Activated CD8-positive, alpha-beta memory T cell treated with anti-CD3 and anti-CD28 coated beads, Interleukin-2, amount 50 U/mL, for 24 hours (primary cell): ENCODE results near the gene BTBD9.

Source experiments
- DNase-seq: peaks from one replicate; pipeline ENCODE4 v3.0.0-alpha.2; 2020; ENCODE audit errors: extremely low read depth

The BTBD9 gene

DNA sequence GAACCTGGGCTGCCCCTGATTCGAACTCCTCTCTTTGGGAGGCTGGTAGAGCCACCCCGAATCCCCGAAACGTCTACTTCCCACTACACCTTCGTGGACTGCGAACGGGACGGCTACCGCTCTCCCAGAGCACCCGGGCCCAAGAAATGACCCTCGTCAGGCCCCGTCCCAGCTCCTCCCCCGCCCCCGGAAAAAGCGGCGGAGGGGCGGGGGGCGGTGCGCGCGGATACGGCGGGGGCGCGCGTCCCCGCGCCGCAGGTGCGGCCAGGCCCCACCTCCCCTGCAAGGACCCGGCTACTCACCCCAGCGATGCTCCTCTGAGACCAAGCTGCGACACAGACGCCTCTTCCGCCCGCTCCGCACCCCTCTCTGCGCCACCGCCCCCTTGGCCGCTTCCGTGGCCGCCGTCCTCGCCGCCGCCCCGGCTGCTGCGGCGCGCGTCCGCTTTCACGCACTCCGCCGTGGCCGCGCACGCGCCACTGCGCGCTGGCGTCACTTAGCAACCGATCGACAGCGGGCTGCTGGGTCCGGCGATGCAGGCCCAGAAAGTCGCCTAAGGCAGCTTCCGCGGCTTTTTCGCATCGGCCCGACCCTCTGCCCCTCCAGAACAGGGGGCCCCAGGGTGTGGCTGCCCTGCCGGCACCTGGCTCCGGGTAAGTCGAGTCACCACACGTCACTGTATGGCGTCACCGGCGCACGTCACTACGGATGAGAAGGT, at the start of gene BTBD9:
Gene BTBD9 (minus strand): TSS at position 432 of the 718 bp plus-strand sequence.
- DNase-seq: peak; percentile 40

DNA sequence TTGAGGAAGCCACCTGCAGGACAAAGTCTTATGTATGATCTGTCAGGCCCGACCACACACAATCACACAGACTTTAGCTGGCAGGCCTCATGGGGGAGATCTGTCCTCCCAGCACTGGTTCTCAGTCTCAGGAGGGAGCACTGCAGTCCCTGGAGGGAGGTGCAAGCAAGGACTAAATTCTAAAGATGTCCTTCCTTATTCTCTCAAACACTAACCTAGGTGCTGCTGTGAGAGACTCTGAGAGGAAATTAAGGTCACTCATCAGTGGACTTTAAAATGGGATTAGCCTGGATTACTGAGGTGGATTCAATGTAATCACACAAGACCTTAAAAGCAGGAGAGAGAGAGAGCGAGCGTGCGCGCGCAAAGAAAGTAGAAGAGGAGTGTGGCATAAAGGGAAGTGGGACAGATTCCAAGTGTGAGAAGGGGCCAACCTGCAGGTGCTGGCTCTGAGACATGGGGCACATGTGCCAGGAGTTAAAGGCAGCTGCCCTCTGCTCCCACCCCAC, 48.9 kb upstream of the BTBD9 start:
- DNase-seq: no peak

GRCh38 chr6:38687549-38687948, 47.8 kb upstream of the BTBD9 start:
- no peak for DNase-seq

GRCh38 chr6:38687043-38687353, 47.3 kb upstream of the BTBD9 start:
- DNase-seq: no peak

- no peak for DNase-seq
Observed at GRCh38 chr6:38686270-38687042, 46.7 kb upstream of the BTBD9 start.

- no peak for DNase-seq
Observed at GRCh38 chr6:38684904-38685303, 45.2 kb upstream of the BTBD9 start.

- DNase-seq: no peak
Observed at GRCh38 chr6:38684237-38684636, 44.5 kb upstream of the BTBD9 start.

DNA sequence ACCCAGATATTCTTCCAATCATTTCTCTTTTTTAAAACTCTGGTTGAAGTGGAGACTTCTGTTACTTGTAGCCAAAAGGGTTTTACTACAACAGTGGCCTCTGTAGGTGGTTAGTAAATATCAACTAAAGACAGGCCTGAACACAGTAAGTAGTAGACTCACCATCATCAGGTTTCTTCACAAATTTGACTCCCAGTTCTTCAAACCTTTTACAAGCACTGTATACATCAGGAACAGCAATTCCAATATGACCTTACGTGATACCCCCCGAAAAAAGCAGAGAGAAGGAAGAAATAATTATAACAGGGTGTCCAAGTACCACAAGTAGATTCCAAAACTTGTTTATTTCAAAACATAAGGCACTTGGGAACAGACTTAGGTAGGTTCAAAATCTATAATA, 42.1 kb upstream of the BTBD9 start:
- no peak for DNase-seq

DNA sequence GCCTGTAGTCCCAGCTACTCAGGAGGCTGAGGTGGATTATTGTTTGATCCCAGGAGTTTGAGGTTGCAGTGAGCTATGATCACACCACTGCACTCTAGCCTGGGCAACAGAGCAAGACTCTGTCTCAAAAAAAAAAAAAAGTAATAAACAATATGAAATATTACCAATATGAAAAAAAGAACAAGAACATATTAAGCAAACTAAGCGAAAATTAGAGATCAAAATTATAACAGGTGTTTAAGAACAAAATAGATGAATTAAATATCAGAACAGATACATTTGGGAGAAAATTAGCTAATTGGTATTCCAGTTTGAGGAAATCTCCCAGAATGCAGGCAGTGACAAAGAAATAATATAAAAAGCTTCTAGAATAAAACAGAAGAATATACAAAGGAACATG, 39.9 kb upstream of the BTBD9 start:
- DNase-seq: no peak

DNA sequence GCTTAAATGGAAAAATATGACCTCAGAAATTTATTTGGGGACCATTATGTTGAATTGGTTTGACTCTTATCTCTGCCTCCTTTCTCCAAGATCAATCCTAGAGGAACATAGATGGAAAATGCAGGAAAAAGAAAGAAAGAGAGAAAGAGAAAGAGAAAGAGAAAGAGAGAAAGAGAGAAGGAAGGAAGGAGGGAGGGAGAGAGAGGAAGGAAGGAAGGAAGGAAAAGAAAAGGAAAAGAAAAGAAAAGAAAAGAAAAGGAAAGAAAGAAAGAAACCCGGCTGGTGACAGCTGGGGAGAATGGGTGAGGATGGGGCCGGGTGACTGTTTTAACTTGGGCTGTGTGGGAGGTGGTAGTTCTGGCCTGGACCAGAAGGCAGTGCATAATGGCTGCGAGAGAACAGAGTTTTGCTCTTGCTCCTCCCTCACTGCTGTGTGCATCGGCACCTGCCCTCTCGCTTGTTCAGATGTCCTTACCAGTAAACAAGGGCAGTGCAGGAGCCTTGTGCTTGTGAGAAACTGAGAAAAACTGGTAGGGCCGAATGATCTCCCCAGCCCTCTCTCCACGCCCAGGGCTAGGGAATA, 38.5 kb upstream of the BTBD9 start:
- DNase-seq: no peak

- DNase-seq: no peak
Observed at GRCh38 chr6:38676974-38677544, 37.3 kb upstream of the BTBD9 start.

GRCh38 chr6:38676236-38676973, 36.7 kb upstream of the BTBD9 start:
- DNase-seq: no peak

DNA sequence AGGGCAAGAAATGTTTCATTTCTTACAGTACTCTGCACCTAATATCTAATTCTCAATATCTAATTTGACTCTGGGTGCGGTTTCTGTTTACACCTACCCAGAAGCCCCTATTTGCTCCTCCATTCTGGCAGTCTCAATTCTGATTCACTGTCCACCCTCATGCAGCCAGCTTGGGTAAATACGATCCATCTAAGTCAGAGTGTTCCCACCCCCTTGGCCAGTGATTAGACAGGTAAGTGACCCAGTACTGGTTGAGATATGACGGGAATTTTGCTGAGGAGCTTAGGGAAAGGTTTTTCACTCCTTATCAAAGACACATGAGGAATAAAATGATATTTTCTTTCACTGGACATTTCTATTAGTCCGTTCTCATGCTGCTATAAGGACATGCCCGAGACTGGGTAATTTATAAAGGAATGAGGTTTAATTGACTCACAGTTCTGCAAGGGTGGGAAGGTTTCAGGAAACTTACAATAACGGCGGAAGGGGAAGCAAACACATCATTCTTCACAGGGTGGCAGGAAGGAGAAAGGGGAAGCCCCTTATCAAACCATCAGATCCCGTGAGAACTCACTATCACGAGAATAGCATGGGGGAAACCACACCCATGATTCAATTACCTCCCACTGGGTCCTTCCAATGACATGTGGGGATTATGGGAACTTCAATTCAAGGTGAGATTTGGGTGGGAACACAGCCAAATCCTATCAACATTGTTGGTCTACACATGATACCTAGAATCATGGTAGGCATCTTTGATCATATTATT, 33.9 kb upstream of the BTBD9 start:
- DNase-seq: no peak

DNA sequence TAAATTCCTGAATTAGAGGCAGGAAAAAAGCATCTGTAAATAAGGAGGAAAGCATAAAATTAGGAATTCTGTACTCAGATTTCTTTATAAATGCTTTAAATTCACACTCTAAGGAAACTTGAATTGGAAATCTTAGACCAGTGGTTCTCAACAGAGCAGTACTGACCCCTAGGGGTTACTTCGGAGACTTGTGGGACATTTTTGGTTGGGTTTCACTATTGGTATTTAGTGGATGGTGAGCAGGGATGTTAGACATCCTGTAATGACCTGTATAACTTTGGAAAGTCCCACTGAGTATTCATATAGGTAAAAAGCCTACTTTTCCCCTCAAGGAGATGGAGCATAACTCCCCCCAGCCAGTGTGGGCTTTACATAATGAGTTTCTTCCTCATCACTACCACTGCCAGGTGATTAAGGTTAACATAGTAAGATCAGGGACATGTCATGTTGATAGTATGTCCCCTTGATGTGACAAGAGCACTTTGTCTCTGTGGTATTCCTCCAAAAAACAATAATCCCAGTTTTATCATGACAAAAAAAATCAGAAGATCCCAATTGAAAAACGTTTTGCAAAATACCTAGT, 32.2 kb upstream of the BTBD9 start:
- DNase-seq: no peak

DNA sequence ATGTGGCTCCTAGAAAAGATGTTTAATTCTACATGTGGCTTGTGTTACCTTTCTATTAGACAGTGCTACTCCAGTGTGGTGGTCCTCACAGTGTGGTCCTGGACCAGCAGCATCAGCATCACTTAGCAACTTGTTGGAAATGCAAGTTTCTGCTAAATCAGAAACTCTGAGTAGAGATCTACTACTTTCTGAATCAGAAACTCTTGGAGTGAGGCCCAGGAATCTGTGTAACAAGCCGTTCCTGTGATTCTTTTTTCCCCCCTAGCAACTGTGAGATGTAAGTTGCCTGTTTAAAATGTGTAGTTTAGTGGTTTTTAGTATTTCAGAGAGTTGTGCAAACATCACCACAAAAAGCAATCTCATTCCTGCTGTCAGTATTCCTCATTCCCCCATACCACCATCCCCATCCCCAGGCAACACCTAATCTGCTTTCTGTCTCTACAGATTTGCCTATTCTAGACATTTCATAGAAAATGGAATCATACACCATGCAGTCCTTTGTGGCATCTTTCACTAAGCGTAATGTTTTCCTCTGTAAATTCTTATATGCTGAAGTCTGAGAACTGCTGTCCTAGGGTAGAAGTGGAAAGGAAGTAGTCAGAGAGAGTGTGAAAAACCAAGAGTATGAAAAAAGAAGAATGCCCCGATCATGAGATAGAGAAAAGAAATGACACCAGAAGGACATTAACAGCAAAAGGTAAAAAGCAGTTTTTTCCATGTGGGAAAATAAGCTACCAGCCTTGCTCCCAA, 18.9 kb upstream of the BTBD9 start:
- DNase-seq: no peak

GRCh38 chr6:38656896-38657295, 17.2 kb upstream of the BTBD9 start:
- DNase-seq: no peak

DNA sequence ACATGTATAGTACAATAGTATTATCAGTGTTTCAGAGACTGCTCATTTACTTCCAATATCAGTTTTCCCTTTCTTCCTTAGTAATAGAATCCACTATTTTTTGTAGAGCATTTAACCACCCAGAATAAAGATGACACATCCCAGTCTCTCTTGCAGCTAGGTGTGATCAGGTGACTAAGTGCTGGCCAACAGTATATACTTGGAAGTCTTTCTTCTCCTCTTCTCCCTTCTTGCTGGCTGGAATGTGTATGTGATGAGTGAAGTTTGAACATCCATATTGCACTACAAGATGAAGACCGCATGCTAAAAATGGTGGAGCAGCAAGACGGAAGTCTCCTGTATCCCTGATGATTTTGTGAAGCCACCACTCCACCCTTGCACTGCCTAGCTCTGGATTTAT, 14.5 kb upstream of the BTBD9 start:
- DNase-seq: no peak

DNA sequence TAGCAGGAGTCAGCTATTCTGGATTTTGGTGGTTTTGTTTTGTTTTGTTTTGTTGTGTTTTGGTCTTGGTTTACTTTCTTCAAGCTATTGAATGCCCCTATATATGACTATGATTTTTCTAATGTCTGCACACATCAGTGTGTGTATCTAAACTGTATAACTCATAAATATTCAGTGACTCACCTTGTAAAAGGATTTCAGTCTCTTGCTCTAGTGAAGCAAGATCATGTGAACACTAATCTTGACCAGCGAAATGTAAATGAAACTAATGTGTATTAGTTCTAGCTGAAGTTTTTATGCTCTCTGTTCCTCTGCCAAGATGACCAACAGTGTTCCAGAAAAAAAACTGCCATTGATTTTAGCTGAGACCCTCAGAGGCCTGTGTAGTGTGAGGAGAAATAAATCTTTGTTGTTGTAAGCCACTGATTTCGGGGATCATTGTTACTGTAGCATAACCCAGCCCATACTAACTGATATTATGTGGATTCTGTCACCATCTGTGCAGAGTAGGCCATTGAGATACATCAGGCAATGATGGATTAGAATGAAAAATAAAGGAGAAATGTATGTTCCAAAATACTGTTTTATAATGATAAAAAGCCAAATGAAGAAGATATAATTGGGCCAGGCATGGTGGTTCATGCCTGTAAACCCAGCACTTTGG, 11.5 kb upstream of the BTBD9 start:
- DNase-seq: no peak

GRCh38 chr6:38650207-38650752, 10.6 kb upstream of the BTBD9 start:
- DNase-seq: no peak
